Stomach (tissue), 9 donors: Measurements from ENCODE around the gene LTF. TPM values are rescaled to one million over a fixed set of nuclear protein-coding genes. Genes with fewer than 3 reads are reported as not detected.

ENCODE experiments used
- DNase-seq, 2 donors: peaks; one replicate each; pipeline versions ENCODE4 v3.0.0 to v3.0.0-alpha.2; 2013 to 2019
- H3K27ac ChIP-seq, 5 donors: fragments of 200-600 bp in 4 of 5; sonication (generic) in 4 of 5; one replicate each; pipeline ENCODE4 v1.5.1; 2013 to 2019; ENCODE audit warnings: mild to moderate bottlenecking in 1 of 5, moderate library complexity in 1 of 5
- H3K27me3 ChIP-seq, 3 donors: fragments of 200-600 bp; sonication (generic); one replicate each; pipeline ENCODE4 v1.5.1; 2017 to 2019; ENCODE audit warnings: mixed run types in 1 of 3
- H3K36me3 ChIP-seq, 4 donors: fragments of 200-600 bp; sonication (generic); 1 replicate in 3 of 4; 2 replicates in 1 of 4; pipeline ENCODE4 v1.5.1; 2016 to 2019
- H3K4me1 ChIP-seq, 4 donors: fragments of 200-600 bp; sonication (generic); one replicate each; pipeline ENCODE4 v1.5.1; 2016 to 2019
- H3K4me3 ChIP-seq, 4 donors: fragments of 200-600 bp; sonication (generic) in 3 of 4; one replicate each; pipeline ENCODE4 v1.5.1; 2016 to 2019; ENCODE audit warnings: mild to moderate bottlenecking in 1 of 4
- H3K9me3 ChIP-seq, 4 donors: fragments of 200-600 bp; sonication (generic); one replicate each; pipeline ENCODE4 v1.5.1; 2016 to 2019
- EP300 ChIP-seq: sonication (generic); formaldehyde crosslinking; IDR thresholded peaks from one replicate; pipeline ENCODE4 v1.6.1; 2017; ENCODE audit warnings: antibody characterized with exemption
- POLR2A ChIP-seq, 4 donors: fragments of 450-650 bp; IDR thresholded peaks; one replicate each; pipeline ENCODE4 v1.6.1; 2016; ENCODE audit warnings: antibody characterized with exemption in 4 of 4, control low read depth in 2 of 4, mild to moderate bottlenecking in 1 of 4, moderate library complexity in 1 of 4
- POLR2AphosphoS5 ChIP-seq, 3 donors: sonication (generic); formaldehyde crosslinking; IDR thresholded peaks; one replicate each; pipeline ENCODE4 v1.6.1; 2016; ENCODE audit warnings: antibody characterized with exemption in 3 of 3
- WGBS, 5 donors: extraction: QIAGEN DNeasy Blood & Tissue Kit in 3 of 5; methylation state at CpG; one replicate each; pipeline versions ENCODE4 v1.1.5 to v1.1.7; 2013 to 2018; 5-methylcytosine and 5-hydroxymethylcytosine counted together
- intact Hi-C: fragments of 100-400 bp; cut with DNase I; formaldehyde crosslinking; loops from one replicate; pipeline ENCODE4 v1.15.1; 2023; ENCODE audit warnings: low total_unique reads
- polyA plus RNA-seq, 3 donors: library from polyadenylated mRNA; stranded (reverse); fragments of 200-250 nt; gene quantifications; one replicate each; pipeline ENCODE4 v1.2.3, GENCODE V29; 2013
- total RNA-seq, 5 donors: library from RNA; depleted of rRNA; stranded (reverse); fragments of >200 nt; gene quantifications; one replicate each; pipeline versions ENCODE4 v1.1.0 to v1.2.3, GENCODE V29; 2014 to 2016
- TF ChIP-seq, protein P1 (sequence below), 7 experiments: fragments of 450-650 bp in 4 of 7; fragments of 200-600 bp in 3 of 7; sonication (generic) in 3 of 7; IDR thresholded peaks; one replicate each; pipeline ENCODE4 v1.5.1; 2016 to 2019; ENCODE audit warnings: antibody characterized with exemption in 7 of 7, control low read depth in 2 of 7, mild to moderate bottlenecking in 1 of 7
- donor health status: healthy with polysubstance abuse.
- donor health status: Bipolar disorder and iron deficiency.
- donor health status: healthy.

The LTF gene
- total and polyA plus RNA-seq, 8 donors: 0.58 to 1,112 (median 106) TPM

- intact Hi-C loops: no loop called here
- 63 to 85% (median 80%) methylated on average over 7 of the region's 7 CpGs for WGBS, 5 donors
- no peaks in the 10 kb centered on the region for H3K36me3 ChIP-seq
- no peak overlapping the region for H3K4me3 ChIP-seq
- H3K9me3 ChIP-seq: no peaks in the 10 kb centered on the region
- TF ChIP-seq, protein P1, sequence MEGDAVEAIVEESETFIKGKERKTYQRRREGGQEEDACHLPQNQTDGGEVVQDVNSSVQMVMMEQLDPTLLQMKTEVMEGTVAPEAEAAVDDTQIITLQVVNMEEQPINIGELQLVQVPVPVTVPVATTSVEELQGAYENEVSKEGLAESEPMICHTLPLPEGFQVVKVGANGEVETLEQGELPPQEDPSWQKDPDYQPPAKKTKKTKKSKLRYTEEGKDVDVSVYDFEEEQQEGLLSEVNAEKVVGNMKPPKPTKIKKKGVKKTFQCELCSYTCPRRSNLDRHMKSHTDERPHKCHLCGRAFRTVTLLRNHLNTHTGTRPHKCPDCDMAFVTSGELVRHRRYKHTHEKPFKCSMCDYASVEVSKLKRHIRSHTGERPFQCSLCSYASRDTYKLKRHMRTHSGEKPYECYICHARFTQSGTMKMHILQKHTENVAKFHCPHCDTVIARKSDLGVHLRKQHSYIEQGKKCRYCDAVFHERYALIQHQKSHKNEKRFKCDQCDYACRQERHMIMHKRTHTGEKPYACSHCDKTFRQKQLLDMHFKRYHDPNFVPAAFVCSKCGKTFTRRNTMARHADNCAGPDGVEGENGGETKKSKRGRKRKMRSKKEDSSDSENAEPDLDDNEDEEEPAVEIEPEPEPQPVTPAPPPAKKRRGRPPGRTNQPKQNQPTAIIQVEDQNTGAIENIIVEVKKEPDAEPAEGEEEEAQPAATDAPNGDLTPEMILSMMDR (IDR thresholded peaks at IDR 0.05): no peak
- TF ChIP-seq EP300: no peak
- no peak for TF ChIP-seq POLR2A (IDR thresholded peaks at IDR 0.05)
- no peaks in the 10 kb centered on the region for H3K4me1 ChIP-seq
- H3K27me3 ChIP-seq: no peaks in the 10 kb centered on the region
- no peak overlapping the region for H3K27ac ChIP-seq
- DNase-seq: no peak
Measured at GRCh38 chr3:46503200-46503874, 38.6 kb upstream of the LTF start.

DNA sequence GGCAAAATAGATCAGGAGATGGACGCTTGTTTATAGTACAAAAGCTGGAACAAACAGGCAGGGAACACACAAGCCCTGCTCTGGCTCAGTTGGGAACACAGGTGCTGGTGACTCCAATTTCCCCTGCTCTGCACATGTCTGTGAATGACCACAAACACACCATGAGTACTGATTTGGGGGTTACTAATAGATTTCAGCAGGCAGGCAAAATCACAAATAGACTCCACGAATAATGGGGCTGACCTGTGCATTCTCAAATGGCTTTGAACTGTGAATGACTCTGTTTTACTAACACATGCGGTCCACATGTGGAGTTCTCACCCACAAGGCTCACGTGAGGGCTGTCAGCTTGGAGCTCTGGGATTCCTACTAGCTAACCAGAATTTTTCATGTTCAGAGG, 37.0 kb upstream of the LTF start:
- H3K4me3 ChIP-seq: no peak overlapping the region
- intact Hi-C loops: no loop called here

DNA sequence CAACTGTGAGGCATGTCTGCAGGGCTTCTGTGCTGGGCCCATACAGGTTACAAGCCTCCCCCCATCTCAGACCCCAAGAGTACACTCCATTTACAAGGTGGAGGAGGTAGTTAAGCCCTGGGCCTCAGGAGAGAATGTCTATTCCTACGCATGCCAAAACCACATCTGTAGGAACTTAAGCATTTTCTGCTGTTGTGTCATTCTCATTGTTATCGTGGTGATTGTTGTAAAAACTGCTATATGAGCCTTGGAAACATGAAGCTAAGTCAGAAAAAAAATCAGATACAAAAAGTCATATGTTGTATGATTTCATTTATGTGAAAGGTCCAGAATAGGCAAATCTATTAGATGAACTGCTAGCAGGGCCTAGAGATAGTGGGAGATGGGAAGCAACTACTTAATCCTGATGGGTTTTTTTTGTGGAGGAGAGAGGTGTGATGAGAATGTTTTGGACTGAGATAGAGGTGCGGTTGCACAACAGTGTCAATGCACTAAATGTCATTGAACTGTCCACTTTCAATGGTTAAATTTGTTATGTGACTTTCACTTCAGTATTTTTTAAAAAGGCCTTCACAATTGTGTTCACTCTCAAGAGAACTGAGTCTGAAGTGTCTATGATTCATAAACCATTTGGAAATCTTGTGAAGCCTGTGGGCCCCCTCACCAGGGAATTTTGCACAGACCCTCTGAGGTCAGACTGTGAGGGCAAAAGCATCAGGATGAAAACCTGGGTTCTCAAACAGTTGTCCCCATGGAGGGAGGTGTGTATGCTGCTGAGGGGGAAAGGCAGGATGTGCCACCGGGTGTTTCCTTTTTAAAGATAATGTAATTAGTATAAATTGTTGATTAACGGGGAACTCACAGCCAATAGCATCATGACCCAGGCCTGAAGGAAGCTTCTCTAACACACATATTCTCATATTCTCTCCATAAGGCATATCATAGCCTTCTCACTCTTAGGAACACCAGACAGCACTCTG, 36.2 kb upstream of the LTF start:
- TF ChIP-seq POLR2A (IDR thresholded peaks at IDR 0.05) (no peak), POLR2AphosphoS5 (IDR thresholded peaks at IDR 0.05) (no peak), EP300 (no peak)
- TF ChIP-seq, protein P1 (IDR thresholded peaks at IDR 0.05): no peak
- Histone ChIP-seq H3K4me3 (no peak overlapping the region), H3K4me1 (peaks cover 0 to under 1% (median 0%) of the 10 kb centered on the region in 4 donors), H3K9me3 (no peaks in the 10 kb centered on the region), H3K27ac (no peak overlapping the region), H3K36me3 (no peaks in the 10 kb centered on the region), H3K27me3 (no peaks in the 10 kb centered on the region)
- intact Hi-C loops: no loop called here
- DNase-seq: no peak
- 73 to 81% (median 76%) methylated on average over 5 of the region's 5 CpGs for WGBS, 5 donors

More for the DNA sequence above, 37.0 kb upstream of the LTF start:
- H3K4me1 ChIP-seq: no peaks in the 10 kb centered on the region
- 72 to 85% (median 83%) methylated on average over 4 of the region's 4 CpGs for WGBS, 5 donors
- no peaks in the 10 kb centered on the region for H3K36me3 ChIP-seq
- H3K27ac ChIP-seq: no peak overlapping the region
- no peak for TF ChIP-seq EP300
- no peak for TF ChIP-seq POLR2AphosphoS5 (IDR thresholded peaks at IDR 0.05)
- TF ChIP-seq, protein P1 (IDR thresholded peaks at IDR 0.05): no peak
- no peak for TF ChIP-seq POLR2A (IDR thresholded peaks at IDR 0.05)
- DNase-seq: no peak
- H3K9me3 ChIP-seq: no peaks in the 10 kb centered on the region
- H3K27me3 ChIP-seq: no peaks in the 10 kb centered on the region

GRCh38 chr3:46498916-46499519, 34.3 kb upstream of the LTF start:
- Histone ChIP-seq H3K27ac (no peak overlapping the region), H3K27me3 (no peaks in the 10 kb centered on the region), H3K9me3 (no peaks in the 10 kb centered on the region), H3K36me3 (no peaks in the 10 kb centered on the region), H3K4me3 (no peak overlapping the region), H3K4me1 (peaks cover 0 to 4% (median 0%) of the 10 kb centered on the region in 4 donors)
- no peak for DNase-seq
- TF ChIP-seq EP300: no peak
- no peak for TF ChIP-seq POLR2A (IDR thresholded peaks at IDR 0.05)
- no peak for TF ChIP-seq POLR2AphosphoS5 (IDR thresholded peaks at IDR 0.05)
- TF ChIP-seq, protein P1 (IDR thresholded peaks at IDR 0.05): no peak
- intact Hi-C loops: no loop called here
- 71 to 76% (median 75%) methylated on average over 6 of the region's 6 CpGs for whole genome bisulfite sequencing, 5 donors
